ENCODE data around the gene TRIP13.
"Not testable (repeated sequence)": the region's sequence is repeated elsewhere in the genome, so short reads cannot be mapped to it uniquely, and the experiment has no call there.

TRIP13 gene

DNA sequence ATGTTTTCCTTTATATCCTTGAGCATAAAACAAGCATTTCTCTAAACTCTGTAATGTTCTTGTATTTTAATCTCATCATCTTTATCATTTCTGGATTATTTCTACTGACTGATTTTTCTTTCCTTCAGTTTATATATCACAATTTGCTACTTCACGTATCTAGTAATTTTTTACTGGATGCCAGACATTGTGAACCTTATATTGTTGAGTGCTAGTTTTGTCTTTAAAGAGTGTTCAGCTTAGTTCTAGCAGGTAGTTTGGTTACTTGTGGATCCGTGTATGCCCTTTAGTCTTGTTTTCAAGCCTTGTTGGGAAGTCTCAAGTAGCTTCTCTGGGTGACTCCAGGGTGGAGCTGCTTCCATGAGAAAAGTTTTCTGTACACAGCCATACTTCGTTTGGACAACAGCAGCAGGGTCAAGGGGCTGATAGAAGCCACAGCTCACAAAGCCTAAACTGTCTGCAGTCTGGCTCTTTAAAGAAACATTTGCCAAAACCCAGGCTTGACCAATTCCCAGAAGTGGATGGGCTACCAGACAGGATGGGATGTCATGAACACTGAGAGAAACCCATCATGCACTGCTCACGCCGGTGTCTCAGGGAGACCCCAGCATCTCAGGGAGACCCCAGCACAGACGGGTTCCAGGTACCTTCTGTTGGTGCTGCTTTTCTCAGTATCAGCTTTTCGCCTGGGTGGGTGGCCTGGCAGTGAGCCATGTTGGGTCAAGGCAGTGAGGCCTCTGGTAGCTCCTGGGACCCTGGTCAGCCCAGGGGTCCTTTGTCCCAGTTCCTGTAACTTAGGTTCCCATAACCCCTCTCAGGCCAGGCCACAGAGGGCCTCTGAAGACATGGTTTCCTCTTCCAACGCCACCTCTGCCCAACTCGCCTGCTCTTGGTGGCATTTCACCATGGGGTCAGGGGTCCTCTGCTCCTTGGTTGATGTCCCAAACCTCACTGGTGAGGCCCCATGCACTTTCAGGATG, 29.1 kb downstream of the TRIP13 start:
- DNase-seq, result no peak

DNA sequence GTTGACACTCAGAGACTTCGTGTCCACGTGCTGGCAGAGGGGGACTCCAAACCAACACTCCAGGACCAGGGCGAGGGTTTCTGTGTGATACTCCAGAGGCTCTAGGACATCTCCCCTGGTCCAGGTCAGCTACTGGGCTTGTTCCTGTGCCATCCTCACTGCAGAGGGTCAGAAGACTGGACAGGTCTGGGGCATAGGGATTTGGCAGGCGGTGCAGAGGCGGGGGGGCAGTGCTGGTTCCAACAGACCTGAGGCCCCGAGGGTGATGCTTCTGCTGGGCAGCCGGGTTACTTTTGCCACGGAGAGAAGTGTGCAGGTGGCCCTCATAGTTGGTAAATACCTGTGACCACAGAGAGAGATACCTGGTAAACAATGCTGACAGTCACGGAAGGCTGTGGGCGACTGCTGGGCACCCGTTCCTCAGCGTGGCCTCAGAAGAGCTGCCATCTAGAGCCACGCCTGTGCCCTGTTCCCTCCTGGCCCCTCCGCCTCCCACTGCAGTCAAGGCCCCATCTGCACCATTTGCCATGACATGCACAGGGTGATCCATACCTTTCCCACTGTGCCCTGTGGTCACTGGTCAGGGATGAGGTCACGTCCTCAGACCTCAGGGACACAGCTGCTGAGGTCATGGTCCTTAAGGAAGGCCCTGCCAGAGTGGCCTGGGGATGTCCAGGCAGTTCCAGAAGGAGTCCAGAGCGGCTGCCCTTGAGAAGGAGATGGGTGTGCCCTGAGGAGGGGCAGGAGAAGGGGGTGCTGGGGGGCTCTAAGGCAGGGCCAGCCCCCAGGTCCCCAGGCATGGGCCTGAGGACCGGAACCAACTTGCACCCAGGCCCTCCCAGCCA, 30.0 kb downstream of the TRIP13 start:
- DNase-seq, result no peak

DNA sequence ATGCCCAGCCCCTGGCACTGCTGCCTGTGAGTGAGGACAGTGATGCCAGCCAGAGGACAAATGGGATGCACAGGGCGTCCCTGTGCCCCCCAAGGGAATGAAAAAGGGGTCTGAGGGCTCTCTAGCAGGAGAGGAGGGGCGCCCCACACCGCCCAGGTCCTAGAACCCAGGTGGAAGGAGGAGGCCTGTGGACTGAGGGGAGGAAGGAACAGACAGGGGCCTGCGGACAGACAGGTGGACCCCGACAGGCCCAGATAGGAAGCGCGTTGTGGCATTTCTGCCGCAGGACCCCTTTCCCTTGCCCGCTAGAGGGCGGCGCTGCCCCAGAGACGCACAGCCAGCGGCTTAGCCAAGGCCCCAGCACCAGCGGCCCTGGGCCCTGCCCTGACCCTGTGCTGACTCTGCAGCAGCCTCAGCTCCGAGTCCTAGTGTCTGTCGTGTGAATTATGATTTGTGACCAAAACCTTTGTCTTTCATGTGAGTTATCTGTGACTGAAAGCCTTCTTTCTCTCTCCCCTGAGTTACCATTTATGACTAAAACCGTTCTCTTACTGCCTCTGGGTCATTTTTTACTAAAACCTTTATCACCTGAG, 30.7 kb downstream of the TRIP13 start:
- DNase-seq, result peak; percentile 92

DNA sequence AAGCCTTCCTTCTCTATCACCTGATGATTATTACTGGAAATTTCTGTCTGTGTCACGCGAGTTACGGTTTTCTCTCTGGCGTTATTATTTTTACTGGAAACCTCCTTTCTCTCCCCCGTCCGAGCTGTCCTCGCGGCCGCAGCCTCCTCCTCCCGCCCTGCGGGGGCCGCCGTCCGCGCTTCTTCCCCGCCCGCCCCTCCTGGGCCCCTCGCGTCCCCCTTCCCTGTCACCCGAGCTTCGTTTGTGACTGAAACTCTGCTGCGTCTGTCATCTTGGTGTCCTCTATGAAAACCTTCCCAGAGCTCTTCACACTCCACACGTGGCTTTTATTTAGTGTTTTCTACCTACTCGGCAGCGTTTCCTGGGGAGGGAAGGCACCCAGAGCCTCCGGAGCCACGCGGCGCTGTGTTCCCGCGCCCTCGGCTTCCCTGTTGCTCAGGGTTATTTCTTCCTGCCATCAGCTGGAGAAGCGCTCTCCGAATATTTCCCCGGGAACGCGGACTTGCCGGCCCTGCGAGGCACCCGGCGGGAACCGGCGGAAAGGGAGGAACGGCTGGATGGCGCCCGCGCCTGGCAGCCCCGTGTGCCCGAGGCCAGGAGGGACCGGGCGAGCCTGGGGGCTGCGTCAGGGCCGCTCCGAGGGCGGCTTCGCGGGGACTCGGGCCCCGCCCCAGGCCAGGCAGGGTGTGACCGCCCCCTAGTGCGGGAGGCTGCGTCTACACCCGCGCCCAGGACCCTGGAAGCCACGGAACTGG, 33.9 kb downstream of the TRIP13 start:
- peak; percentile 71 for DNase-seq

DNA sequence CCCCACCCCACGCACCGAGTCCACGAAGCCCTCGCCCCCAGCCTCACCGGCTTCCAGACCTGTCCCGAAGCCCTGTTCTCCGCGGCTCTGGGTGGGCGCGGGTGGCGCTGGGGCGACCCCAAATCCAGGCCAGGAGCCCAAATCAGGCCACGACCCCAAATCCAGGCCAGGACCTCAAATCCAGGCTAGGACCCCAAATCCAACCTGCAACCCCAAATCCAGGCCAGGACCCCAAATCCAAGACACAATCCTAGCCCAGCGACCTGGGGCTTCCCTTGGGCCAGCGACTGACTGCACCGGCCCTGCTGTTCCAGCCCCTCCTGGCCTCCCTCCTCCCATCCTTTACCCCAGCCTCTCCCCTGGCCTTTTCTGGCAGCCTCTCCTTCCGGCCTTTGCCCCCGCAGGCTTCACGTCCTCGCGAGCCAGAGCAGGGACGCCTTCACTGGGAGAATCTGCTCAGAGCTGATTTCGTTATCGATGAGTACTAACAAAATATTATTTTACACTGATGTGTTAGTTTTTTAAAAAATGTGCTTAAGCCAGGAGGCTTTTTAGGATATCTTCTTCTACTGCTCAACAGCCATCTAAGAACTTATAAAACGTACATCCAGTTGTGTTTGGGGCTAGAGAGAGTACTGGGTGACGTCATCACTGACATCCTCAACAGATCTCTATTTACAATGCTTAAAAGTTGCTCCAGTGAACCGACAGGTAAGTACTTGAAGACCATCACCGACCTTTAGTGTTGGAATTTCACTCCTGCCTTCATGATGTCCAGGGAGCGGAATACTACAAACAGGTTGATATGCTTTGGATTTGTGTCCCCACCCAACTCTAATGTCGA, 34.7 kb downstream of the TRIP13 start:
- no peak for DNase-seq

DNA sequence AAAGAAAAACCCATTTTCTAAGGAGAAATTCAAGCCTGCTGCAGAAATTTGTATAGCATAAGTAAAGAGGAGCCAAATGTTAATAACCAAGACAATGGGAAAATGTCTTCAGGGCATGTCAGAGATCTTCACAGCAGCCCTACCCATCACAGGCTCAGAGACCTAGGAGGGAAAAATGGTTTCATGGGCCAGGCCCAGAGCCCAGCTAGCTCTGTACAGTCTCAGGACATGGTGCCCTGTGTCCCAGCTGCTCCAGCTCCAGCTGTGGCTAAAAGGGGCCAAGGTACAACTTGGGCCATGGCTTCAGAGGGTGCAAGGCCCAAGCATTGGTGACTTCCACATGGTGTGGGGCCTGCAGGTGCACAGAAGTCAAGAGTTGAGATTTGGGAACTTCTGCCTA, 36.5 kb downstream of the TRIP13 start:
- DNase-seq, result not testable (repeated sequence)

DNA sequence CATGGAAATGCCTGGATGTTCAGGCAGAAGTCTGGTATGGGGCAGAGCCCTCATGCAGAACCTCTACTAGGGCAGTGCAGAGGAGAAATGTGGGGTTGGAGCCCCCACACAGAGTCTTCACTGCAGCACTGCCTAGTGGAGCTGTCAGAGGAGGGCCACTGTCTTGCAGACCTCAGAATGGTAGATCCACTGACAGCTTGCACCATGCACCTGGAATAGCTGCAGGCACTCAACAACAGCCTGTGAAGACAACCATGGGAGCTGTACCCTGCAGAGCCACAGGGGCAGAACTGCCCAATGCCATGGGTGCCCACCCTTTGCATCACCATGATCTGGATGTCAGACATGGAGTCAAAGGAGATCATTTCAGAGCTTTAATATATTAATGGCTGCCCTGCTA, 36.9 kb downstream of the TRIP13 start:
- DNase-seq, result no peak

DNA sequence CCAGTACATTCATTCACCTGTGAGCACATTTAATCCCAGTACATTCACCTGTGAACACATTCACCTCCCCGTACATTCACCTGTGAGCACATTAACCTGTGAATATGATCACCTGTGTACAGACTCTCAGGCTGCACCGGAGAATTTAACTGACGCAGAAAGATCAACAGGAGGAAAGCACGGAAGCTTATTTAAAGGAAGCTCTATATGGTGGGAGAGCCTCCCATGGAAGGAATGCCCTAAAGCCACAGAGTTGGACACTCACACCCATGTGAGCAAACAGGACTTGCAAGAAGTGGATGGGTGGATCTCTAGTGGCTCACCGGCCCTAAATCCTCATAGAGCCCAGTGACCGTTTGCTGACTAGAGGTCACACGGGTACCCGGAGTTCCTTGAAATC, 38.2 kb downstream of the TRIP13 start:
- no peak for DNase-seq

DNA sequence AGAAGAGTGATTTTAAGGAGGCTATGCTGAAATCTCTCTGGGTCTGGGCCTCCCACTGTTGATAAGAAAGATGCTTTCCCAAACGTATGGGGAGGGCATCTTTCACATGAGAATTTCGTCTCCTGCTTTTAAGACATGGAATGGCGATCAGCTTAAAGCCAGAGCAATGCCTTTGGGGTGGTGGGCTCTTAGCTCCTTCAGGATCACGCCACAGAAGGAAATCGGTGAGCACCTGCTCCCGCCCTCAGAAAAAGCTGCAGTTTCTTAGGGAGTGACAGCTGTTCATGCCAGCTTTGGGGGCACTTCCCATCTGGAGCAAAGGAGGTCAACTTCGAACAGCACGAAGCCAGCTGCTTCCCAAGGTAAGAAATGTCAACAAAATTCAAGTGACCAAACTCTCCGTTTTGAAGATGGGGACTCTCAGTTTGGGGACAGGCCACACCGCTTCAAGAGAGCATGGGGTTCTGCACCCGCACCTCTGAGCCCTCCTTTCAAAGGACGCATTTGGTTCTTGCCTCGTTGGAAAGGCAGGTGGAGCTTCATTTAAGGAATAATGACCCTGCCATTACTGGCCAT, 39.0 kb downstream of the TRIP13 start:
- no peak for DNase-seq

DNA sequence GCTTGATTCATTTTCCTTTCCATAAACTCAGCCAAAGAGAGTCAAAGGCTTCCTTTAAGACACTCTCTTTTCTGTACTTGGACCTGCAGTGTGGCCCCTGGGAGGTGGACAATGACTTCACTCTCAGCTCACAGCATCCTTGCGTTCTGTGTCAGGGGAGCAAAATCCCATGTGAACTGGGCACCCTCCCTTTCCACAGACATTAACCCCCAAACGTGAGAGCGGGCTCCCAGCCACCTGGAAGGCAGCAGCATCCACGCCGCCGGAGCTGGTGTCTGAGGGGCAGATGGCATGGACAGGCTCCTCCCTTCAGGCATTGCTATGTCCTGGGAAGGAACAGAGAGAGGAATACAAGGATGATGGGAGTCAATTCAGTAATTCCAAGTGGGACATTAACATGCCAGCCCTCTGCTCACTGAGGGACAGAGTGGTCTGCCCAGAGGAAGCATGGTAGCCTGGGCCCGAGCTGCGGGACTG, 39.5 kb downstream of the TRIP13 start:
- DNase-seq, result no peak

DNA sequence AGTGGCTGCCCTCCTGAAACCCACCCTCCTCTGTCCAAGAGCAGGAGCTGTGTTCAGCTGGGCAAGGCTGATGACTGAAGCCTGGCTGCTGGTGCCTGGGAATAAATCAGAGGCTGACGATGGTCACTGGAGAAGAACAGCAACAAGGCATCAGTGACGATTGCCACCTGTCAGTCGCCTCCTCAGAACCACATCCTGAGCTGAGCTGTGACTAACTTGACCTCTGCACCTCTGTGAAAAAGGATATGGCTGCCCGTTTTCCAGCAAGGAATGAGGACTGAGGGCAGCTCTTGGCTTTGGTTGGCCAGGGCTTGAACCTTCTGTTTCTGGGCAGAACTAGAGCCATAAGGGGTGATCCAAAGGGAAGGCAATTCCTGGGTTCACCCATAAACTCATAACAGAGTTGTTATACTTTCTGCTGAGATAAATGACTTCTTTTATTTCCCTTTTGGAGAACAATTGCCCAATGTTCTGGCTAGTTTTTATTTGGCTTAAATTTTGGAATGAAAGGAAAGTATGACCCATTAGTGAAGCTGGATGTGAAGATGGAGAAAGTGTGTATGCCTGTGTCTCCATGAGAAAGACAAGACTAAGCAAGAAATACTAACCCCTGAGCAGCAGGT, 40.1 kb downstream of the TRIP13 start:
- DNase-seq, result no peak

DNA sequence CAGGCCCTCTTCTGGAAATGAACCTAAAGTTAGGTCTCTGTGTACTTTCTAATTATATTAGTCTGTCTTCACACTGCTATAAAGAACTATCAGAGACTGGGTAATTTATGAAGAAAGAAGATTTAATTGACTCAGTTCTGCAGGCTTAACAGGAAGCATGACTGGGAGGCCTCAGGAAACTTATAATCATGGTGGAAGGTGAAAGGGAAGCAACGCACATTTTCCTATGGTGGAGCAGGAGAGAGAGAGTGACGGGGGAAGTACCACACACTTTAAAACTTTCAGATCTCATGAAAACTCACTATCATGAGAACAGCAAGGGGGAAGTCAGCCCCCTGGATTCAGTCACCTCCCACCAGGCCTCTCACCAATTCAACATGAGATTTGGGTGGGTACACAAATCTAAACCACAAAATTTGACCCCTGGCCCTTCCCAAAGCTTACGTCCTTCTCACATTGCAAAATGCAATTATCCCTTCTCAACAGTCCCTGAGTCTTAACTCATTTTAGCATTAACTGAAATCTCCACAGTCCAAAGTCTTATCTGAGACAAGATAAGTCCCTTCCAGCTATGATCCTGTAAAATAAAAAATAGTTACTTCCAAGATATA, 40.7 kb downstream of the TRIP13 start:
- no peak for DNase-seq

DNA sequence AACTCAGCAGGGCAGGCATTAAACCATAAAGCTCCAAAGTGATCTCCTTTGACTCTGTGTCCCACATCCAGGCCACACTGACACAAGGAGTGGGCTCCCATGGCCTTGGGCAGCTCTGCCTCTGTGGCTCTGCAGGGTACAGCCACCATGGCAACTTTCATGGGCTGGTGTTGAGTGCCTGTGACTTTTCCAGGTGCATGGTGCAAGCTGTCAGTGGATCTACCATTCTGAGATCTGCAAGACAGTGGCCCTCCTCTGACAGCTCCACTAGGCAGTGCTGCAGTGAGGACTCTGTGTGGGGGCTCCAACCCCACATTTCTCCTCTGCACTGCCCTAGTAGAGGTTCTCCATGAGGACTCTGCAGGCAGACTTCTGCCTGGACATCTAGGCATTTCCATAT, 41.3 kb downstream of the TRIP13 start:
- DNase-seq, result not testable (repeated sequence)

DNA sequence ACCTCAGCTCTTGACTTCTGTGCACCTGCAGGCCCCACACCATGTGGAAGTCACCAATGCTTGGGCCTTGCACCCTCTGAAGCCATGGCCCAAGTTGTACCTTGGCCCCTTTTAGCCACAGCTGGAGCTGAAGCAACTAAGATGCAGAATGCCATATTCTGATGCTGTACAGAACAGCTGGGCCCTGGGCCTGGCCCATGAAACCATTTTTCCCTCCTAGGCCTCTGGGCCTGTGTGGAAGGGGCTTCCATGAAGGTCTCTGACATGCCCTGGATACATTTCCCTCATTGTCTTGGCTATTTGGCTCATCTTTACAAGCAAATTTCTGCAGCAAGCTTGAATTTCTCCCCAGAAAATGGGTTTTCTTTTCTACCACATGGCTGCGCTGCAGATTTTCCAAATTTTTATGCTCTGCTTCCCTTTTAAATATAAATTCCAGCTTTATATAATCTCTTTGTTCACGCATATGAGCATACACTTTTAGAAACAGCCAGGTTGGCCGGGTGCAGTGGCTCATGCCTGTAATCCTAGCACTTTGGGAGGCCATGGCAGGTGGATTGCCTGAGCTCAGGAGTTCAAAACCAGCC, 41.8 kb downstream of the TRIP13 start:
- not testable (repeated sequence) for DNase-seq

DNA sequence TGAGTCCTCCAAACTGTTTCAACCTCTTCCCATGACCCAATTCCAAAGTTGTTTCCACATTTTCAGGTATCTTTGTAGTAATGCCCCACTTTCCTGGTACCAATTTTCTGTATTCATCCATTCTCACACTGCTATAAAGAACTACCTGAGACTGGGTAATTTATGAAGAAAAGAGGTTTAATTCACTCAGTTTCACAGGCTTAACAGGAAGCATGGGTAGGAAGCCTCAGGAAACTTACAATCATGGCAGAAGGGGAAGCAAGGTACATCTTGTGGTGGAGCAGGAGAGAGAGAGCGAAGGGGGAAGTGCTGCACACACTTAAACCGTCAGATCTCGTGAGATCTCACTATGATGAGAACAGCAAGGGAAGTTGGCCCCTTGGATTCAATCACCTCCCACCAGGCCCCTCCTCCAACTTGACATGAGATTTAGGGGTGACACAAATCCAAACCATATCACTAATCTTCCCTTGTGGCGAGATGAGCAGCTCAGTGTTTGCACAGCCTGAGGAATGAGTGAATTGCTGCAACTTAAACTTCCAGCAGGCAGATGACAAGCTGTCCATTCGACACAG, 42.9 kb downstream of the TRIP13 start:
- no peak for DNase-seq

DNA sequence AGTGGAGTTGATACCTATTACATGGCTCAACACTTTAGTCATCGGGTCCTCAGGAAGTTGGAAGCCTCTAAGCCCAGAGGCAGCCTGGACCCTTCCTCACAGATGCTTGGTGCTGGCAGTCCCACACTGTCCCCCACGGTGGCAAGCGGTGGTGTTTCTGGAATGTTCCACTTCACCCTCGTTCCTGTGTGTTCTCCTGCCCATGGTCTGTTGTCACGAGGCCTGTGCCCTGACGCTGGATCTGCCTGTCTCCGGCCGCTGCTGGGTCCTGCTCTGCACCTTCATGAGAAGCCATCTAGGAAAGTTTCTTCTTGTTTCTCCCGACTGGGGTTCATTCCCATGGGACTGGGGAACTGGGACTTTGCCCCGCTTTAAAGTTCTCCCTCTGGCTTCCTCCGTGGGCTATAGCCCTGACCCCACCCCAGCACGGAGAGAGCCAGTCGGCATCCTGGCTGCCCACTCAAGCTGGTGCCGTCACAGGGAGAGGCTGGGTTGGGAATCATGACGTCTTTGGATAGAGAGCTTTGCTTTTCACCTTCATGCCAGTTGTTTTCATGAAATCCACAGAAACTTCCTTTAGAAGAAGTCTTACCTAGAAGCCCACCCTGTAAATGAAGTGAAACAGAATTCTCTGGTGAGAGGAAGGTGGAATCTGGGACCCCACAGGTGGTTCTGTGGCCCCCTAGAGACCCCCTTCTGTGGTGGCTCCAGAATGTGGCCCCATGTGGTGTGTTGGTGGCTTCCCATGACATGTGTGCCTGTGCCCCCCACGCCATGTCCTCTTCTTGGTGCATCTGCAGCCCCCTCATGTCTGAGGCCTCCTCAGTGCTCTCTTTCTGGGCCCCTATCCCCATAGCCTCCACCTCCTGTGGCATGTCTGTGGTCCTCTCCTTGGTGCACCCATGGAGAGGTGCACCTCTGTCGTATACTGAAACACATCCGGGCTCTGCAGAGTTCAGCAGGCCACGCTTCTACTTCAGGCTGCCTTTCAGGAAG, 43.8 kb downstream of the TRIP13 start:
- no peak for DNase-seq

DNA sequence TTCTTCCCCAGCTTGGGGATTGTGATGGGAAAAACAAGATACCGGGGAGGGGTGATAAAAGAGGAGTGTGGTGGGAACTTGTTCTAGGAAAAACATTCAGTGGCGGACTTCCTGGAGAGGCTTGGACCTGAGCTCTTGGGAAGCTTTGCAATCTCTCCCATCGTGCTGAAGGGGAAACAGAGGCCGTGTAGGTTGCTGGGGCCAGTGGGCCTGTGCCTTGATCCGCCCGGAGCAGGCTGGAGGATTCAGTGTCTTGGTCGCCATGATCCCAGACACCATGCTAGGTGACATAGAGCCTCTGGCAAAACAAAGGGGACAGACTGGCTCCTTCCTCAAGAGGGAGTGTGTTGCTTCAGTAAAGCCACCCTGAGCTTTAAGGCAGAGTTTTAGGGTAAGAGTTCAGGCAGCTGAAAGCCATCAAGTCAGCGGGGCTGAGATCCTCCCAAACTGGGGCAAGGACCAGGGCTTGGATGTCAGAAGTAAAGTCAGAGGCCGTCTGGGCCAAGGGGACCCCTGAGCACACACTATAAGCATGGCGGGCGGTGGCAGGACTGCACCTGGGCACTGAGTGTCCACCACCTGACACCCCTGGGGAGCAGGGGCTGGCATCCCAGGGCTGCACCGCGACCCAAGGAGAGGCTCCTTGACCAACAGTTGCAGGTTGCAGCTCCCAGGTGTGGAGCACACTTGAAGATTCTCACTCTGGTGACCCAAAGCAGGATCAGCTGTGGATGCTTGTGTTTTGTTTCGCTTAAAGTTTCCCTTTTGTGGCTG, 44.7 kb downstream of the TRIP13 start:
- DNase-seq, result no peak
